Measurements from ENCODE around the gene SLC16A3.

SLC16A3 gene

GRCh38 chr17:82262344-82262743 lies 33.5 kb downstream of the SLC16A3 start:
- H3K9ac ChIP-seq (ENCODE audit: low read length): no peak overlapping the region
- no peak overlapping the region for H3K27ac ChIP-seq (ENCODE audit: low read length)
- H3K4me1 ChIP-seq (ENCODE audit: low read length): no peaks in the 10 kb centered on the region
- H4K20me1 ChIP-seq (ENCODE audit: insufficient read depth, low read length): peaks cover 24% of the 10 kb centered on the region
- TF ChIP-seq, protein P1, sequence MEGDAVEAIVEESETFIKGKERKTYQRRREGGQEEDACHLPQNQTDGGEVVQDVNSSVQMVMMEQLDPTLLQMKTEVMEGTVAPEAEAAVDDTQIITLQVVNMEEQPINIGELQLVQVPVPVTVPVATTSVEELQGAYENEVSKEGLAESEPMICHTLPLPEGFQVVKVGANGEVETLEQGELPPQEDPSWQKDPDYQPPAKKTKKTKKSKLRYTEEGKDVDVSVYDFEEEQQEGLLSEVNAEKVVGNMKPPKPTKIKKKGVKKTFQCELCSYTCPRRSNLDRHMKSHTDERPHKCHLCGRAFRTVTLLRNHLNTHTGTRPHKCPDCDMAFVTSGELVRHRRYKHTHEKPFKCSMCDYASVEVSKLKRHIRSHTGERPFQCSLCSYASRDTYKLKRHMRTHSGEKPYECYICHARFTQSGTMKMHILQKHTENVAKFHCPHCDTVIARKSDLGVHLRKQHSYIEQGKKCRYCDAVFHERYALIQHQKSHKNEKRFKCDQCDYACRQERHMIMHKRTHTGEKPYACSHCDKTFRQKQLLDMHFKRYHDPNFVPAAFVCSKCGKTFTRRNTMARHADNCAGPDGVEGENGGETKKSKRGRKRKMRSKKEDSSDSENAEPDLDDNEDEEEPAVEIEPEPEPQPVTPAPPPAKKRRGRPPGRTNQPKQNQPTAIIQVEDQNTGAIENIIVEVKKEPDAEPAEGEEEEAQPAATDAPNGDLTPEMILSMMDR (IDR thresholded peaks at IDR 0.05; ENCODE audit: low read depth, low read length): no peak
- TF ChIP-seq EZH2phosphoT487 (IDR thresholded peaks at IDR 0.05; ENCODE audit: low read depth): no peak
- no peaks in the 10 kb centered on the region for H3K9me3 ChIP-seq (ENCODE audit: insufficient read depth, low read length)
- H2AFZ ChIP-seq (ENCODE audit: low read depth, low read length): no peak overlapping the region
- H3K4me2 ChIP-seq (ENCODE audit: low read length): no peak overlapping the region
- peaks cover 66% of the 10 kb centered on the region for H3K79me2 ChIP-seq (ENCODE audit: low read length)
- H3K27me3 ChIP-seq (ENCODE audit: low read depth, low read length): no peaks in the 10 kb centered on the region
- H3K36me3 ChIP-seq (replicated peaks; ENCODE audit: low read depth, low read length): peaks cover 71% of the 10 kb centered on the region
- no peak overlapping the region for H3K4me3 ChIP-seq (ENCODE audit: low read length)

GRCh38 chr17:82263641-82264040 lies 34.8 kb downstream of the SLC16A3 start:
- Histone ChIP-seq H3K9ac (ENCODE audit: low read length) (no peak overlapping the region), H3K9me3 (ENCODE audit: insufficient read depth, low read length) (no peaks in the 10 kb centered on the region), H3K79me2 (ENCODE audit: low read length) (peaks cover 68% of the 10 kb centered on the region), H3K4me1 (ENCODE audit: low read length) (no peaks in the 10 kb centered on the region), H2AFZ (ENCODE audit: low read depth, low read length) (no peak overlapping the region), H4K20me1 (ENCODE audit: insufficient read depth, low read length) (peaks cover 36% of the 10 kb centered on the region), H3K36me3 (replicated peaks; ENCODE audit: low read depth, low read length) (peaks cover 68% of the 10 kb centered on the region), H3K27me3 (ENCODE audit: low read depth, low read length) (no peaks in the 10 kb centered on the region), H3K27ac (ENCODE audit: low read length) (no peak overlapping the region), H3K4me3 (ENCODE audit: low read length) (no peak overlapping the region), H3K4me2 (ENCODE audit: low read length) (no peak overlapping the region)
- TF ChIP-seq, protein P1 (IDR thresholded peaks at IDR 0.05; ENCODE audit: low read depth, low read length): no peak
- TF ChIP-seq EZH2phosphoT487 (IDR thresholded peaks at IDR 0.05; ENCODE audit: low read depth): no peak

- TF ChIP-seq, protein P1 (IDR thresholded peaks at IDR 0.05; ENCODE audit: low read depth, low read length): no peak
- no peak for TF ChIP-seq EZH2phosphoT487 (IDR thresholded peaks at IDR 0.05; ENCODE audit: low read depth)
- no peaks in the 10 kb centered on the region for H3K9me3 ChIP-seq (ENCODE audit: insufficient read depth, low read length)
- peaks cover 74% of the 10 kb centered on the region for H3K36me3 ChIP-seq (replicated peaks; ENCODE audit: low read depth, low read length)
- no peaks in the 10 kb centered on the region for H3K27me3 ChIP-seq (ENCODE audit: low read depth, low read length)
- H3K9ac ChIP-seq (ENCODE audit: low read length): no peak overlapping the region
- H4K20me1 ChIP-seq (ENCODE audit: insufficient read depth, low read length): peaks cover 55% of the 10 kb centered on the region
- H3K79me2 ChIP-seq (ENCODE audit: low read length): peaks cover 86% of the 10 kb centered on the region
- H3K4me1 ChIP-seq (ENCODE audit: low read length): no peaks in the 10 kb centered on the region
- H3K4me2 ChIP-seq (ENCODE audit: low read length): no peak overlapping the region
- H3K27ac ChIP-seq (ENCODE audit: low read length): no peak overlapping the region
- no peak overlapping the region for H3K4me3 ChIP-seq (ENCODE audit: low read length)
- no peak overlapping the region for H2AFZ ChIP-seq (ENCODE audit: low read depth, low read length)
These were observed 37.3 kb downstream of the SLC16A3 start for GRCh38 chr17:82266142-82266541.

GRCh38 chr17:82267575-82268379 lies 38.9 kb downstream of the SLC16A3 start:
- peaks cover 67% of the 10 kb centered on the region for H3K36me3 ChIP-seq (replicated peaks; ENCODE audit: low read depth, low read length)
- H3K4me3 ChIP-seq (ENCODE audit: low read length): no peak overlapping the region
- no peak overlapping the region for H3K4me2 ChIP-seq (ENCODE audit: low read length)
- peaks cover 70% of the 10 kb centered on the region for H4K20me1 ChIP-seq (ENCODE audit: insufficient read depth, low read length)
- no peaks in the 10 kb centered on the region for H3K9me3 ChIP-seq (ENCODE audit: insufficient read depth, low read length)
- TF ChIP-seq, protein P1 (IDR thresholded peaks at IDR 0.05; ENCODE audit: low read depth, low read length): no peak
- no peak for TF ChIP-seq EZH2phosphoT487 (IDR thresholded peaks at IDR 0.05; ENCODE audit: low read depth)
- no peak overlapping the region for H3K27ac ChIP-seq (ENCODE audit: low read length)
- no peak overlapping the region for H2AFZ ChIP-seq (ENCODE audit: low read depth, low read length)
- H3K27me3 ChIP-seq (ENCODE audit: low read depth, low read length): no peaks in the 10 kb centered on the region
- peaks cover 93% of the 10 kb centered on the region for H3K79me2 ChIP-seq (ENCODE audit: low read length)
- H3K9ac ChIP-seq (ENCODE audit: low read length): no peak overlapping the region
- H3K4me1 ChIP-seq (ENCODE audit: low read length): peaks cover 7% of the 10 kb centered on the region

Measured in OCI-LY3 (cell line).